Transverse colon (tissue), 3 donors: Measurements from ENCODE around the gene POLD2.

ENCODE experiments used
- POLR2A ChIP-seq: fragments of 450-650 bp; IDR thresholded peaks from one replicate; pipeline ENCODE4 v1.6.1; 2016; ENCODE audit warnings: antibody characterized with exemption, mild to moderate bottlenecking, moderate library complexity
- TF ChIP-seq, protein P1 (sequence below), 5 experiments: fragments of 200-600 bp in 3 of 5; fragments of 450-650 bp in 2 of 5; sonication (generic) in 3 of 5; IDR thresholded peaks; 1 replicate in 2 of 5; 2 replicates in 3 of 5; pipeline ENCODE4 v1.5.1; 2016 to 2017; ENCODE audit warnings: antibody characterized with exemption in 5 of 5, inconsistent platforms in 3 of 5, mild to moderate bottlenecking in 2 of 5, moderate library complexity in 1 of 5

DNA sequence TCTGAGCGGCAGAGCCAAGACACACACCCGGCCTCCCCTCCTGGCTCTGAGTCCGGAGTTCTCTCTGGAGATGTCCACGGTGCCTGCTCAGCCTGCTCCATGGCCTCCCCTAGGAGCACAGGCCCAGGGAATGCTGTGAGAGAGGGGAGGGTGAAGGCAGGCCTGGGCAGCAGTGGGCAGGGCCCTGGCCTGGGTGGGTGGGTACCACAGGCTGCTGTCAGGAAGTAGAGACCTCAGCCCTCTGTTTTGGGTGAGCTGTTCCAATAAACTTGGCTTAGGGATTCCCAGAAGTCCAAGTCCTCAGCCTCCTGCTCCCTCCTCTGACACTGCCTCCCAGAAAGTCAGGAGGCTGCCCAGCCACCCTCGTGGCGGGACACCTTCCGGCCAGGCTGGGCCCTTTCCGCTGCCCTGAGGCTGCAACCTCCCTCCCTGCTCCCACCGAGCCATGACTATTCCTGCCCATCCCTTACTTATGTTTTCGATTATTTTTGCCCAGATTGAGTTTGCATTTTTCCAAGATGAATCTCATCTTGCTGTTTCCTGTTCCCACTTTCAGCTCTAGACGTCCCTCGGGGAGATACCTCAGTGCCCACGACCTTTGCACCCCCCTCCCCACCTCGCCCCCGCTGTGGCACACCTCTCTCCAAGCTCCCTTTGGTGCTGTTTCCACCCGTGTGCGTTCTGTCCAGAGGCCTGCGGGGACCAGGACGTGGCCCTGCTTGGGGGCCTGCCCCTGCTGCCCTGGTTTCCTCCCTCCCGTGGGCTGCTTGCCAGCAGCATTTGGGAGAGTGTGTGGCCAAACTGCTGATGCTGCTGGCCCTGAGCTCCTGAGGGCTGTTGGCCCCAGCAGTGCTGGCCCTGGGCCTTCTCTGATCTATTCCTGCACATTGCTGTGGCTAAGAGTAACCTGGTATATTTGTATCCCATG is 35.2 kb downstream of the POLD2 start:
- TF ChIP-seq, protein P1, sequence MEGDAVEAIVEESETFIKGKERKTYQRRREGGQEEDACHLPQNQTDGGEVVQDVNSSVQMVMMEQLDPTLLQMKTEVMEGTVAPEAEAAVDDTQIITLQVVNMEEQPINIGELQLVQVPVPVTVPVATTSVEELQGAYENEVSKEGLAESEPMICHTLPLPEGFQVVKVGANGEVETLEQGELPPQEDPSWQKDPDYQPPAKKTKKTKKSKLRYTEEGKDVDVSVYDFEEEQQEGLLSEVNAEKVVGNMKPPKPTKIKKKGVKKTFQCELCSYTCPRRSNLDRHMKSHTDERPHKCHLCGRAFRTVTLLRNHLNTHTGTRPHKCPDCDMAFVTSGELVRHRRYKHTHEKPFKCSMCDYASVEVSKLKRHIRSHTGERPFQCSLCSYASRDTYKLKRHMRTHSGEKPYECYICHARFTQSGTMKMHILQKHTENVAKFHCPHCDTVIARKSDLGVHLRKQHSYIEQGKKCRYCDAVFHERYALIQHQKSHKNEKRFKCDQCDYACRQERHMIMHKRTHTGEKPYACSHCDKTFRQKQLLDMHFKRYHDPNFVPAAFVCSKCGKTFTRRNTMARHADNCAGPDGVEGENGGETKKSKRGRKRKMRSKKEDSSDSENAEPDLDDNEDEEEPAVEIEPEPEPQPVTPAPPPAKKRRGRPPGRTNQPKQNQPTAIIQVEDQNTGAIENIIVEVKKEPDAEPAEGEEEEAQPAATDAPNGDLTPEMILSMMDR (IDR thresholded peaks at IDR 0.05) = no peak
- no peak for TF ChIP-seq POLR2A
